ENCODE measurements around the gene DNAI7. TPM values are rescaled to one million over a fixed set of nuclear protein-coding genes. Genes with fewer than 3 reads are reported as not detected.

The DNAI7 gene
- total RNA-seq, 1 donor from 2014 or later: not detected

DNA sequence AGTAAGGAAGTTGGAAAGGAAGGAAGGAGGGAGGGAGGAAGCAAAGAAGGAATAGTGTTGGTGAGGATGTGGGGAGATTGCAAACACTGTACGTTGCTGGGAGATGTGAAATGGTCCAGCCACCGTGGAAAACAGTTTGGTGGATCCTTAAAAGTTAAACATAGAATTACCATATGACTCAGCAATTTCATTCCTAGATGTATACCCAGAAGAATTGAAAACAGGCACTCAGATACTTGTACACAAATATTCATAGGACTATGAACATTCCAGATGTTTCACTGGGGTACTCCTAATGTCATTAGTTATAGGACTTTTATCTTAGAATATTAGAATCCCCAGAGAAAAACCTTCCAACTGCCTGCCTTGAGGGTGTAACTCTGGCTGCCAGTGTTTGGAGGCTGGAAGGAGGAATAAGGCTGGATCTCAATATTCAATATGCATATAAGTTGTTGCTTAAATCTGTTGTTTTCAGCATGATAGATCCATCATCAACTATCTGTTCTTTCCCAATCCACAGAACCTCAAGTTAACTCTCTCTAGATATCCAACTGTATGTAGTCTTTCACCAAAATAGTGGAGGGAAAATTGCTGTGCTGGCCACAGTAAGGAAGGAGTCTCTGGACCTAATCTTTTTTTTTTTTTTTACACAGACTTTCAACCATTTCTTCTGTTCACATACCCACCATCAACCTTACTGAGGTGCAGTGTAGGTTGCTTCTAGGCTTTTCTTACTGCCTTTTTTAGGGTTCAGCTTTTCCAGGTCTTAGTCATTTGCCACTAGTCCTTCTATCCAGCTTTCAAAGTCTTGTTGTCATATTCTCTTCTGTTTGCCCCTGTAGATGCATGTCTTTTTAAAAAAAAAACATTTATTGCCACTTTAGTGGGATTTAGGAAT, 94.5 kb downstream of the DNAI7 start:
- DNase-seq (ENCODE audit: low read depth in 2 of 2): no peak

DNA sequence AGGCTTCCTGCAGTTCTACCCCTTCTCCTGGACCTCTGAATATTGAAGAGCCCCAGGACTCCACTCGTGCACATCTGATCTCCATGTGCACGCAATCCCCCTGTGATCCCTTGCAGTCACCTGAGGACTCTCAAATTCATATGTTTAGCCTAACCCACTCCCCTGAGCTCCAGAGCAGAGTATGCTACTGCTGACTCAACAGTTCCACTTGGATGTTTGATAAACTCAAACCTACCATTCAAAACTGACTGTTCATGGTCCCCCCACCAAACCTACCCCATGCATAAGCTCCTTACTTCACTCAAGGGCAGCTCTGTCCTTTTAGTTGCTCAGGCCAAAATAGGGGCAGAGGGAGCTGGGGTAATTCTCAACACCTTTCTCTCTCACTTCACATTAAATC, 96.0 kb downstream of the DNAI7 start:
- no peak for DNase-seq (ENCODE audit: low read depth in 2 of 2)

DNA sequence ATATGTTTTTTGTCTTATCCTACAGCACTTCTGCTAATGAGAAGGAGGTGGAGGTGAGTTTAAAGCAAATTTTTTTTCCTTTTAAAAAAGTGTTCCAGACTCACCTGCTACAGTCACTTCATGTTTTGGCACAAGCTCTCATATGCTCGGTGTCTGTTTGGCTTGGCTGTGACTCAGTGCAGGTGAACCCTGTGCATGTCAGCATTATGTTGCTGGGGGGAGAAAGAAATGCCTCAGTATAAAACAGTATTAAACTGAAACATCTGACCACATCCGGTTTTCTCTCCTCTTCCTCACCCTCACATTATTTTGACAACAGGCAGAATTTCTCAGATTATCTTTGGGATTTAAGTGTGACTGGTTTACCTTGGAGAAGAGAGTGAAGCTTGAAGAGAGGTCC, 105.2 kb downstream of the DNAI7 start:
- peak; percentile 61 to 62 for DNase-seq (ENCODE audit: low read depth in 2 of 2)

DNA sequence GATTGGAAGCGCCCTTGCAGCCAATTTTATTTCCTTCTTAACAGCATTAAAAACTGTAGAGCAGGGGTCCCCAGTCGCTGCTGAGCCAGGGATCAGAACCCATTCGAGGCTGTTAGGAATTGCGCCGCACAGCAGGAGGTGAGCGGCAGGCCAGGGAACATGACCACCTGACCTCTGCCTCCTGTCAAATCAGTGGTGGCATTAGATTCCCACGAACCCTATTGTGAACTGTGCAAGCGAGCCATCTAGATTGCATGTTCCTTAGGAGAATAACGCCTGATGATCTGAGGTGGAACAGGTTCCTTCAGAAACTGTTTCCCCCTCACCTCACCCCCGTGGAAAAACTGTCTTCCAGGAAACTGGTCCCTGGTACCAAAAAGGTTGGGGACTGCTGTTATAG, 107.4 kb downstream of the DNAI7 start:
- peak; percentile 37 to 44 for DNase-seq (ENCODE audit: low read depth in 2 of 2)

DNA sequence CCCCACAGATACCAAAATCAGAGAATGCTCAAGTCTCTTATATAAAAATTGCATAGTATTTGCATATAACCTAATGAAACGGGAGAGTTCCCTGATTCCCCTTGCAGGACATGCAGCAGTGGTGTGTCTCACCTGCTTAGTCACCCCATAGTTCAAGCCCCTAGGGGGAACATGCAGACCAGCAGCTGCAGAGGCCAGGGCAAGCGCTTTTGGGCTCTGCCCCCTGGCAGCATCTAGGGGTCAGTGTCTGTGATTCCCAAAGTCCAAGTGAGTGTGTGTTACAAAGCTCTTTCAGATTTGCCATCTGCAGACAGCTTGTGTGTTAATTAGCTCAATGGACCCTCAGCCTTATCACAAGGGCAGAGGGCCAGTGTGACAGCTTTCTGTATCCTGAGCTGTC, 110.1 kb downstream of the DNAI7 start:
- DNase-seq (ENCODE audit: low read depth in 2 of 2): no peak

DNA sequence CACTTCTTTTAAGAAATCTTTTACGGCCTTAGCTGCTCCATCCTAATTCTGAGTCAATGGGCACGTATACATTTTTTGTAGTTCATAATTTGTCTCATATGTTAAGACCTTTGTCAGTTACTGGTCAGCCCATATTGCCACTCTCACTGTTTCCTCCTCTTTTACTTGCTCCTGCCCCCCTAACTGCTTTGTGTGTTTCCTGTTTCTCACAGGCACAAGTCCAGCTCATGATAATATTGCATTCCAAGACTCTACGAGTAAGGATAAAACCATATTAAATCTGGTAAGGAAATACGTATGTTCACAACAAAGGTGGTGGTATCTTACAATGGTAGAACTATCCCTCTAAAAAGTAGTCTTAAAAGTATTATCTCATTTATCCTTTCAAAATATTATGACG, 111.7 kb downstream of the DNAI7 start:
- peak in 1 of 2 donors; percentile 66 for DNase-seq (ENCODE audit: low read depth in 2 of 2)

DNA sequence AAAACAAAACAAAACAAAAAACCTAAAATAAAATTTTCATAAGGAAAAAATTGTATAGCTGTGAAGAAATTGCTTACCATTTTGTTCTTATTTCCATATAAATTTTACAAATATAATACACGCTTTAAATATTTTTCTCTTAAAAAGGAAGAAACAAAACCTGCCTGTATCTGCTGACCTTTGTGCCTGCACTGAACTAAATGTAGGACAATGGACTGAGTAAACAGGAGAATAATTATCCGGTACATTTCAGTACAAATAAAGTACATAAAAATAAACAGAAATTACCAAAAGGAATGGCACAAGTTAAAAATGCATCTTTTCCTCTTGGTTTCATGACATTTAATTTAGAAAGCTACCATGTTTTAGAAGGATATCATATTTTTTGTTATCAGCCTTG, 112.3 kb downstream of the DNAI7 start:
- DNase-seq (ENCODE audit: low read depth in 2 of 2): no peak

DNA sequence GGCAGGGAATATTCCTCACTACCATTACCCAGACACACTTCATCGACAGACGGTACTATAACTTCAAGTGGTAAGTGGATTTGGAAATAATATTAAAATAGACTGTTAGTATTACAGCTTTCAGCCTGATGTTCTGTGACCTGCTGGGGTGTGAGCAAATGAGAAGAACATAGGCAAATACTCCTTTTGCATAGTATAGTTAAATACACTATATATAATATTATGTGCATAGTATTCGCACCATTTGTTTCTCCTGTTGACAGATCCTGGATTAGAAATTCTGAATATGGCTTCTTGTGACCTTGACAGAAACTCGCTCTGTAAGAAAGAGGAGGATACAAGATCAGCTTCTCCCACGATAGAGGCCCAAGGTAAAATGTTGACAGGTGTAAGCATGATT, 115.6 kb downstream of the DNAI7 start:
- no peak for DNase-seq (ENCODE audit: low read depth in 2 of 2)

DNA sequence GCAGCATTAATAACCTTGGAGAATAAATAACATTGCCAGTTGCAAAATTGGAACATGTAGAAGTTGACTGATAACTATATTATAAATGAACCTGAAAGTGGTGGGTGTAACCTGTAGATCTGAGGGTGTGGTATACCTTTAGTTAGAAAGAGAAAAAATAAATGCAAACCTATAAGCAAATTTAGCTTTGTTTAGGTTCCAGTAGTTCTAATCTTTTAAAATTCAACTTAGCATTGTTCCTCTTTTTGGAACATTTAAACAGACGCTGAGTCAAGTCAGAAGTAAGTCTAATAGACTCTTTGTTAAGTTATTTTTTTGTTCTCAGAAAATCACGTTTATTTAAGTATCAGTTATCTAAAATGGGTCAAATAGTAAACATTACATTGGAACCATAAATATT, 120.0 kb downstream of the DNAI7 start:
- no peak for DNase-seq (ENCODE audit: low read depth in 2 of 2)

DNA sequence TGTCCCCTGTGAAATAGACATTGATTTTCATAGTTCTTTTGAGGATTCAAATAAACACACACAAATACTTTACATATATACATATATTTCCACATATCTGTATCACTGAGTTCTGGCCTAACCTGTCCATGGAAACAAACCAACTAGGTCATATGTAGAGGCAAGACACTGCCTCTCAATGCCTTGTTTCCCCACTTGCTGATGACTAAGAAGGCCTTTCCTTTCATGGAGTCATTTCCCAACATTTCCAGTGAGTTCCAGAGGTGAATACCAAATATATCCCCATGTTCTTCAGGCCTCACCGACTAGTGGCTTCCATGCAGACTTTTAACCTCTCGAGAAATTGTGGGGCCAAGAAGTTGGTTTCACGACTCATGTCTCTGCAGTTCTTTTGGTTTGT, 120.8 kb downstream of the DNAI7 start:
- DNase-seq (ENCODE audit: low read depth in 2 of 2): no peak

DNA sequence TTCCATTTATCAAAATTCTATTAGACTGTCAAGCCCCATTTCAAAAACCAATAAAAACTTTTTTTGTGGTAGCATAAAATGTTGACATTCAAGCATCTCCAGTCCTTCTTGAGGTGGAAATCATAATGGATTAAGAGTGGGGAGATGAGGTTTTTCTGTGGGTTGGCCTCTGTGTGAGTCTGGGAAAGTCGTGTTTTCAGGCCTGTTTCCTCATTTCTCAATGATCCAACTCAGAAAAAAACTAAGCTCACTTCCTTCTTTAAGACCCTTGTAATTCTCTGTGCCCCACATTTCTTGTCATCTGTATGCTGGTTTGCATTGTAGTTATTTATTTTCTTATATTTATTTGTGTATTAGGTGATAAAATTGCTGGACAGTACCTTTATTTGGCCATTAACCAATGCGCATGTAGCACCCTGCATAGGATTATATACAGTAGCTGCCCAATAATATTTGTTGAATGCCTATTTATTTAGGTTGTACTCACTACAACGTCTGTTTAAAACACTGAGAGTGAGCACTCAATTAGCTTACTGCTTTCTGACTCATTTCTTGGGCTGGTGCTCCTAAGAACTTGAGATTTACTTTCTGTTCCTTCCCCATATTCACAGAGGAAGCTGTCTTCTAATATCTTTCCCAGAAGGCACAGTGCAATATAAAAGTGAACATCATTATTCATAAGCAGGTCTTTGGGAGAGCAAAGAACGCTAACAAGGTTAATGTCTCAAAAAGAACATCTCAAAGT, 121.9 kb downstream of the DNAI7 start:
- DNase-seq (ENCODE audit: low read depth in 2 of 2): no peak

DNA sequence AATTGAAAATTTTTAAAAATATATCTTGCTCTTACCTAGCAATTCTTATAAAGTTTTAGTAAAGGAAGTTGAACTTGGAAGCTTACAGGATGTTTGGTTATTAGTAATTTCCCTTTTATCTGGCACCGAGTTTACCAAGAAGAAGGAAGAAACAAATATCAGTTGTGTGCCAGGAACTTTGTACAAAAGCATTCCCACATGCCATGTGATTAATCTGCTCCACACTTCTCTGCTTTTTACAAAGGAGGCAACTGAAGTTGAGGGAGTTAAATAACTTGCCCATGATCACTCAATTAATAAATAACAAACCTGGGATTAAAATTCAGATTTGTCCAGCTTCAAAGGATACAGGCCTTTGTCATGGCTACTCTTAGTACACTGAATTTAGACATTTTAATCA, 123.6 kb downstream of the DNAI7 start:
- peak in 1 of 2 donors; percentile 54 for DNase-seq (ENCODE audit: low read depth in 2 of 2)

DNA sequence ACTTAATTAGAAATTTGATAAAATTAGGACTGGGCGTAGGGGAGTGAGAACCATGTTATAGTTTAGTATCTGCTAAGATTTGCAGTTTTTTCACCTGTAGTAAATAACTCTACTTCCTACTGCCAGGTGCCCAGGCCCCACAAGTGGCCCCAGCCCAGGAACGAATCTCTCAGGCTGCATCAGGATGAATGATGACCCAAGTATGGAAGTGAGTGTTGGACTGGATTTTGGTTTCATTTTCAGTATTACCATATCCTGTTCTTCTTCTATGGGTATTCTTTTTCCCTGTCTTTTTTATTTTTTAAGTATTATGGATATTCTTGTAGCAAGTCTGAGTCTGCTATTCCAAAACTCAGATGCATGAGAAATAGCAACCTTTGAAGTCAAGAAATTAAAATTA, 125.7 kb downstream of the DNAI7 start:
- no peak for DNase-seq (ENCODE audit: low read depth in 2 of 2)

DNA sequence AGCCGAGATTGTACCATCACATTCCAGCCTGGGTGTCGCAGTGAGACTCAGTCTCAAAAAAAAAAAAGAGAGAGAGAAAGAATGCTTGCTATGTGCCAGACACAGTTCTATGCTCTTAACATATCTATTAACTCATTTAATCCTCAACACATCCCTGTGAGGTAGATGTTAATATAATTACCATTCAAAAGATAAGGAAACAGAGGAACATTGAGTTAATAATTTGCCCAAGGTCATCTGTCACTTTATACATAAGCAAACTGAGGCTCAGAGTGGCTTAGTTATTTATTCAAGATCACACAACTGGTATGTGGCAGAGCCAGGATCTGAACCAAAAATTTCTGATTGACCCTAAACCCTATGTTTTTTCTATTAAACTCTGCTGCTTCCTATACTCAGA, 129.9 kb downstream of the DNAI7 start:
- no peak for DNase-seq (ENCODE audit: low read depth in 2 of 2)

DNA sequence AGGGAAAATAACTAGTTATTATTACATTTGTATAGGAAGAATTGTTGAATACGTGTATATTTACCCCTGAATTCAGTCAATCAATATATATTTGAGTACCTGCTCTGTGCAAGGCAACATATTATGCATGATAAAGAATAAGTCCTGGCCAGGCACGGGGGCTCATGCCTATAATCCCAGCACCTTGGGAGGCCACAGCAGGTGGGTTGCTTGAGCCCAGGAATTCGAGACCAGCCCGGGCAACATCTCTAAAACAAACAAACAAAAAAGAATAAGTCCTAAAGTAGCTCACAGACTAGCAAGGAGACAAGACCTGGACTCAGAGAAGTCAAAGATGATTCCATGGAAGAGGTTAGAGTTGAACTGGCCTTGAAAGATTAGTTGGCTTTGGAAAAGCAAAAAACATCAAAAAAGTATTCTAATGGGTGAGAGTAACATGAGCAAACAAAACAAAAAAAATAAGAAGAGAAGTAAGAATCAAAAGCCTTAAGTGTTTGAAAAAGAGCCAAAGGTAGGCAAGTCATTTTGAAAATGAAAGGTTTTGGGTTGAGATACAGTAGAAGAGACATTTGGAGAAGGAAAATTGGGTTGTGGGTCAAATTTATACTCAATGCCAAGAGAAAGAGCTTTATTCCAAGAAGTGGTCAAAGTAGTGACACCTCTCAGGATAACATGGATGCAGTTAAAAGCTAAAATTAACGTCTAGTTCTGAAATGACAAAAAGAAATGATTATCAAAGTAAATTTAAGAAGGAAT, 130.9 kb downstream of the DNAI7 start:
- DNase-seq (ENCODE audit: low read depth in 2 of 2): no peak

DNA sequence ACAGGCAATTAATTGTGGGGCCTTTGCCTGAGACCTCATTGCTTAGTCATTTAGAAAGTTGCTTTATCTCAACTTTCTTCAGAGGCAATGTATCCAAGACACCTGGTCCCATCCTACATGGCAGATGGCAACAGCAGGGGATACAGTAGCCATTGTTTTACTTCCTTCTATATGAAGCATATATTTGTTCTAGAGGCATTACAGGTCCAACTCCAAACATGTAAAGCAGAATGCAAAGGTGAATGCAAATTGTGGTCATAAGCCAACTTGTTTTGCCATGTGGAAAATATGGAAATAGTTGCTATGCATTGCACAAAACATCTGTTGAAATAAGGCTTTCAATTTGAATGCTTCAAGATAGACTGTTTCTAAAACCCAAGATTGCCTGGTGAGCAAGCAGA, 136.3 kb downstream of the DNAI7 start:
- DNase-seq (ENCODE audit: low read depth in 2 of 2): no peak

Other genes with a start within 250 kb of the DNAI7 start
- 97.5 and 186 TPM in 2 replicates for gene BCAT1, start 246.1 kb downstream of the DNAI7 start, total RNA-seq
- gene ETFRF1, start 77 bp upstream of the DNAI7 start, total RNA-seq: 11.4 and 12.3 TPM in 2 replicates
- 24.1 and 38.6 TPM in 2 replicates for gene KRAS, start 55.8 kb upstream of the DNAI7 start, total RNA-seq